Small intestine (tissue), 7 donors: ENCODE measurements around the gene ARHGAP8. TPM values are rescaled to one million over a fixed set of nuclear protein-coding genes. Genes with fewer than 3 reads are reported as not detected.
A peak's percentile ranks its signal among the peaks of the same experiment; 100 is the strongest.

Experiments used
- DNase-seq, 2 donors: peaks; one replicate each; pipeline versions ENCODE4 v3.0.0 to v3.0.0-alpha.2; 2013
- FAIRE-seq: peaks from 2 replicates; lab custom pipeline; 2012; peaks lifted over from hg19 to GRCh38; lab: Jason Lieb, UNC
- H3K27ac ChIP-seq, 3 donors: one replicate each; pipeline ENCODE4 v1.5.1; 2013; ENCODE audit warnings: low read length in 2 of 3, mild to moderate bottlenecking in 2 of 3, control low read depth in 1 of 3, inconsistent platforms in 1 of 3, low read depth in 1 of 3, moderate library complexity in 1 of 3
- H3K27me3 ChIP-seq, 3 donors: one replicate each; pipeline ENCODE4 v1.6.1; 2013; ENCODE audit warnings: low read length in 3 of 3, inconsistent platforms in 1 of 3; ENCODE audit not compliant: control insufficient read depth in 3 of 3, insufficient read depth in 3 of 3
- H3K36me3 ChIP-seq, 3 donors: one replicate each; pipeline ENCODE4 v1.6.1; 2013; ENCODE audit warnings: low read length in 3 of 3, inconsistent platforms in 1 of 3, low read depth in 1 of 3, mild to moderate bottlenecking in 1 of 3, moderate library complexity in 1 of 3; ENCODE audit not compliant: control insufficient read depth in 3 of 3, insufficient read depth in 2 of 3
- H3K4me1 ChIP-seq, 3 donors: one replicate each; pipeline ENCODE4 v1.6.1; 2013; ENCODE audit warnings: low read length in 2 of 3, inconsistent platforms in 1 of 3, low read depth in 1 of 3, mild to moderate bottlenecking in 1 of 3, moderate library complexity in 1 of 3; ENCODE audit not compliant: control insufficient read depth in 3 of 3, insufficient read depth in 2 of 3
- H3K4me3 ChIP-seq, 3 donors: one replicate each; pipeline ENCODE4 v1.5.1; 2013; ENCODE audit warnings: low read length in 3 of 3, control low read depth in 1 of 3, inconsistent platforms in 1 of 3, low read depth in 1 of 3, mild to moderate bottlenecking in 1 of 3, moderate library complexity in 1 of 3
- H3K9me3 ChIP-seq, 2 donors: one replicate each; pipeline ENCODE4 v1.6.1; 2013; ENCODE audit warnings: low read depth in 1 of 2, low read length in 1 of 2; ENCODE audit not compliant: control insufficient read depth in 2 of 2, insufficient read depth in 1 of 2
- WGBS, 3 donors: extraction: QIAGEN DNeasy Blood & Tissue Kit; methylation state at CpG; one replicate each; pipeline ENCODE4 v1.1.7; 2013; 5-methylcytosine and 5-hydroxymethylcytosine counted together
- polyA plus RNA-seq, 4 donors: library from polyadenylated mRNA; stranded (reverse) in 3 of 4; unstranded in 1 of 4; fragments of 200-250 nt in 3 of 4; fragments of 120-200 nt in 1 of 4; gene quantifications; one replicate each; pipeline versions ENCODE4 v1.2.1 to v1.2.3, GENCODE V29; 2013
- donor health status: healthy with polysubstance abuse.
- donor health status: control.
- donor health status: control.
- donor health status: Bipolar disorder and iron deficiency.
- donor health status: healthy.

The ARHGAP8 gene
- polyA plus RNA-seq, 4 donors: 1.6 to 20.3 (median 9.3) TPM

- peaks cover 0 to 82% (median 3%) of the 10 kb centered on the region in 3 donors for H3K36me3 ChIP-seq
- H3K27ac ChIP-seq: no peak overlapping the region
- DNase-seq (no peak), FAIRE-seq (no peak)
- H3K27me3 ChIP-seq: no peaks in the 10 kb centered on the region
- no peak overlapping the region for H3K4me3 ChIP-seq
- 83 to 92% (median 85%) methylated on average over 12 to 13 of the region's 13 CpGs for WGBS, 3 donors
- H3K9me3 ChIP-seq: no peaks in the 10 kb centered on the region
- peaks cover 0 to 29% (median 0%) of the 10 kb centered on the region in 3 donors for H3K4me1 ChIP-seq
These were observed 24.7 kb upstream of the ARHGAP8 start for GRCh38 chr22:44727709-44728108.

- WGBS, 3 donors: 57 to 71% (median 59%) methylated on average over 21 of the region's 21 CpGs
- H3K4me1 ChIP-seq: peaks cover 0 to 29% (median 0%) of the 10 kb centered on the region in 3 donors
- H3K27ac ChIP-seq: peak overlapping the region in 2 of 3 donors; percentile 24 to 72
- no peak for FAIRE-seq
- H3K36me3 ChIP-seq: peaks cover 0 to 88% (median 3%) of the 10 kb centered on the region in 3 donors
- DNase-seq: peak in 1 of 2 donors; percentile 68
- no peaks in the 10 kb centered on the region for H3K27me3 ChIP-seq
- H3K4me3 ChIP-seq: no peak overlapping the region
- H3K9me3 ChIP-seq: no peaks in the 10 kb centered on the region
These were observed 23.5 kb upstream of the ARHGAP8 start for GRCh38 chr22:44728761-44729324.

- Histone ChIP-seq H3K4me1 (peaks cover 0 to 29% (median 0%) of the 10 kb centered on the region in 3 donors), H3K27me3 (no peaks in the 10 kb centered on the region), H3K36me3 (peaks cover 0 to 87% (median 3%) of the 10 kb centered on the region in 3 donors), H3K9me3 (no peaks in the 10 kb centered on the region), H3K4me3 (no peak overlapping the region), H3K27ac (peak overlapping the region in 2 of 3 donors; percentile 24 to 72)
- 52 to 87% (median 82%) methylated on average over 37 to 39 of the region's 39 CpGs for WGBS, 3 donors
- FAIRE-seq: no peak
- peak in 1 of 2 donors; percentile 56 for DNase-seq
These were observed 22.9 kb upstream of the ARHGAP8 start for GRCh38 chr22:44729391-44730021.

DNA sequence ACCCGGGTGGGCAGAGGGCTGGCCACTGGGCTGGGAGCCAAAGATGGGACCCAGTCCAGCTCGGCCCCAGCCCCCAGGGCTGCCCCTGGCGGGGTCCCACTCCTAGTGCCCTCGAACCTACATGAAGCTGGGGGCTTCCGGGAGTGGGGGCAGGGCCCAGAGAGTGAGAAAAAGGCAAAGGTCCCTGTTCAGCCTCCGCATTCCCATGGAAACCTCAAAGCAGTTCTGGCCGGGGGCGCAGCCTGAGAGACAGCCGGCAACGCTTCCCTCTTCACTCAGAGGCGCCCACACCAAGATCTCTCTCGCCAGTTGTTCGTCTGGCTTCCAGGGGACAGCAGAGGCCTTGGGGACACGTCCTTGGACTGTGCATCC, 22.4 kb upstream of the ARHGAP8 start:
- WGBS, 3 donors: 58 to 86% (median 67%) methylated on average over 12 to 14 of the region's 14 CpGs
- FAIRE-seq (no peak), DNase-seq (no peak)
- H3K4me3 ChIP-seq: no peak overlapping the region
- peak overlapping the region in 2 of 3 donors; percentile 11 to 72 for H3K27ac ChIP-seq
- H3K9me3 ChIP-seq: no peaks in the 10 kb centered on the region
- peaks cover 0 to 24% (median 0%) of the 10 kb centered on the region in 3 donors for H3K4me1 ChIP-seq
- H3K36me3 ChIP-seq: peaks cover 0 to 82% (median 3%) of the 10 kb centered on the region in 3 donors
- H3K27me3 ChIP-seq: no peaks in the 10 kb centered on the region

DNA sequence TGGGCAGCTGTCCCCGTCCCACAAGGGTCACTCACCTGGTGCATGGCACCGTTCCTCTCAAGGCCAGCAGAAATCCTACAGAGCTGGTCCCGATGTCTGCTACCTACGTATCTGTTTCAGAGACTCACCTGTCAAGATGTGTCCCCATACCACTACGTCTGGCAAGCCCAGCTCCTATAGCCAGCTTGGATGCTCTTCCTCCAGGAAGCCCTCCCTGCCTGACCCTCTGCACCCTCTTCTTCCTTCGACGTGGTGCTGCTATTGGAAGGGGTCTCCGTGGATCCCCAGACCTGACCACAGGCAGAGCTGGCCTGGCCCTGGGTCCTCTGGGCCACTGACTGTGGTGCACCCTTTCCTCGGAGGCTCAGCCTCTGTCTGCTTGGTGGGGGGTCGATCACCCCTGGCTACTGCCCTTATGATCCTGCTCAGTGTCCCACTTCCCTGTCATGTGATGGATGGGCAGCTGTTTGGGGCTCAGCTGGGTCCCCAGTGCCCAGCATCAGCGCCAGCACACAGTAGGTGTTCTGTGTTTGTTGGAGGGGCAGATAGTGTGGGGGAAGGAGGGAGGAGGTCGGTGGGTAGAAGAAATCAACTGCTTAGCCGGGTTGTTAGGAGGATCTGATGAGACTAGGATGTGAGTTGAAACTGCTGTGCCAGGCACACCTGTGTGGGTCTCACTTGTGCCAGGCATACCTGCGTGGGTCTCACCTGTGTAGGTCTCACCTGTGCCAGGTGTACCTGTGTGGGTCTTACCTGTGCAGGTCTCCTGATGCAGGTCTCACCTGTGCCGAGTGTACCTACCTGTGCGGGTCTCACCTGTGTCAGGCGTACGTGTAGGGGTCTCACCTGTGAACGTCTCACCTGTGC, 21.7 kb upstream of the ARHGAP8 start:
- FAIRE-seq (no peak), DNase-seq (no peak)
- peak overlapping the region in 2 of 3 donors; percentile 11 to 72 for H3K27ac ChIP-seq
- WGBS, 3 donors: 80 to 89% (median 84%) methylated on average over 19 of the region's 19 CpGs
- H3K36me3 ChIP-seq: peaks cover 0 to 74% (median 3%) of the 10 kb centered on the region in 3 donors
- H3K27me3 ChIP-seq: no peaks in the 10 kb centered on the region
- H3K4me1 ChIP-seq: peaks cover 0 to 22% (median 0%) of the 10 kb centered on the region in 3 donors
- H3K4me3 ChIP-seq: no peak overlapping the region
- no peaks in the 10 kb centered on the region for H3K9me3 ChIP-seq

DNA sequence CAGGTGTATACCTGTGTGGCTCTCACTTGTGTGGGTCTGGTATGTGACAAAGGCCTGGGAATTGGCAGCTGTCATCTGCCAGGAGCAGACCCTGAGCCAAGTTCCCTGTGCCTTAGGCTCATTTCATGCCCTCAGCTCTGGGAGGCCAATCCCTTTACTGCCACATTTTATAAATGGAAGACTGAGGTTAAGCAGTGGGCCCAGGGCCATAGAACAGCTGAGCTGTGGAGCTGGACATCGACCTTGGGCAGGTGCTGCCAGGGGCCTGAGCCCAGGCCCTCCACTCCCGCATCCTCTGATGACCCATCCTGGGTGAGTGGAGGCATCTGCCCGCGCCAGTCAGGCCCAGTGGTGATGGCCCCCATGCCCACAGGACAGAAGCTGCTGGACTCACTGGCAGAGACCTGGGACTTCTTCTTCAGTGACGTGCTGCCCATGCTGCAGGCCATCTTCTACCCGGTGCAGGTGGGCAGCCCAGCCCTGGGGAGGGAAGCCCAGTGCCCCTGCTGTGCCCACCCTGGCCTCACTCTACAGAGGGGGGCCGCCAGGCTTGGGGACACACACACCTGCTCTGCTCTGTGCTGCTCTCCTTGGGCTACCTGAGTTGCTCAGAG, 20.9 kb upstream of the ARHGAP8 start:
- Histone ChIP-seq H3K27ac (no peak overlapping the region), H3K36me3 (peaks cover 0 to 67% (median 3%) of the 10 kb centered on the region in 3 donors), H3K9me3 (no peaks in the 10 kb centered on the region), H3K27me3 (no peaks in the 10 kb centered on the region), H3K4me1 (peaks cover 0 to 25% (median 0%) of the 10 kb centered on the region in 3 donors), H3K4me3 (no peak overlapping the region)
- WGBS, 3 donors: 83 to 88% (median 85%) methylated on average over 7 of the region's 7 CpGs
- FAIRE-seq: no peak
- DNase-seq: no peak

- H3K4me1 ChIP-seq: peaks cover 0 to 25% (median 0%) of the 10 kb centered on the region in 3 donors
- no peak for DNase-seq
- no peak overlapping the region for H3K4me3 ChIP-seq
- H3K9me3 ChIP-seq: no peaks in the 10 kb centered on the region
- no peak for FAIRE-seq
- WGBS, 3 donors: 88 to 92% (median 89%) methylated on average over 21 of the region's 21 CpGs
- H3K36me3 ChIP-seq: peaks cover 0 to 61% (median 3%) of the 10 kb centered on the region in 3 donors
- H3K27me3 ChIP-seq: no peaks in the 10 kb centered on the region
- no peak overlapping the region for H3K27ac ChIP-seq
These were observed 20.3 kb upstream of the ARHGAP8 start for GRCh38 chr22:44732017-44732561.
